Renal pelvis (tissue), 4 donors: ENCODE data around the gene ASB6. TPM values are rescaled to one million over a fixed set of nuclear protein-coding genes. Genes with fewer than 3 reads are reported as not detected.
"Not testable (repeated sequence)": the region's sequence is repeated elsewhere in the genome, so short reads cannot be mapped to it uniquely, and the experiment has no call there.

Experiments
- DNase-seq: peaks from one replicate; pipeline ENCODE4 v3.0.0-alpha.2; 2013
- polyA plus RNA-seq, 3 donors: library from polyadenylated mRNA; unstranded; fragments of 120-200 nt; gene quantifications; one replicate each; pipeline ENCODE4 v1.2.1, GENCODE V29; 2013; ENCODE audit not compliant: insufficient read length in 3 of 3

Gene ASB6
- polyA plus RNA-seq, 3 donors: 19.2 to 22.5 (median 20.3) TPM

DNA sequence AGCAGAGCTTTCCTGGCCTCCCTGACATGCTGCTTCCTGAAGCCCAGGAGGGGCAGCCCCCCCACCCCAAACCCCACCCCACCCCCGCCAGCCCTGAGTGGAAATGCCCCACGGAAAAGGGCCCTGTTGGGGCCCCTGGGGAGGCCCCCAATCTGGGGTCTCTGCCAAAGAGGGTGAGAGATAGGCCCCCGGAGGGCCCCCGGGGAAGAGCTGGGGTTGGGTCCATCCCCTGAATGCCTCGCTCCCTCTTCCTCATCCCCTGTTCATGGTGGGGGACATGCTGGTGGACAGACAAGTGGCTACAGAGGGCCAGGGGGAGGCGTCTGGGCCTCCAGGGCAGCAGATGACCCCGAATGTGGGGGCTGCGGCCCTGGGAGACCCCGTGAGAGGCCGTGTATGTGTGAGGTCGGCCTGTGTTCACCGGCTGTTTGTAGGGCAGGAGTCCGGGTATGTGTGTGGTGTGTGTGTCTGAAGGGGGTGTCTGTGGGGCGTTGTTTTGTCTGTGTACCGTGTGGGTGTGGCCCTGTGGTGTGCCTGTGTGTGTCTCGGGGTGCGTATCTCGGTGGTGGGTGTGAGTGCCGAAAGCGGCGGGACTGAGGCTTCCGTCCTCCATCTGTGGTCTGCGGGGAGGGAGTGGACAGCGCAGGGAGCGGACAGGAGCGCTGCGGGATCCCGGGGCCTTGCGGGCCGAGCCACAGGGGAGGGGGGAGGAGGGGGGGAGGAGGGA lies 32.3 kb downstream of the ASB6 start:
- DNase-seq: no peak

DNA sequence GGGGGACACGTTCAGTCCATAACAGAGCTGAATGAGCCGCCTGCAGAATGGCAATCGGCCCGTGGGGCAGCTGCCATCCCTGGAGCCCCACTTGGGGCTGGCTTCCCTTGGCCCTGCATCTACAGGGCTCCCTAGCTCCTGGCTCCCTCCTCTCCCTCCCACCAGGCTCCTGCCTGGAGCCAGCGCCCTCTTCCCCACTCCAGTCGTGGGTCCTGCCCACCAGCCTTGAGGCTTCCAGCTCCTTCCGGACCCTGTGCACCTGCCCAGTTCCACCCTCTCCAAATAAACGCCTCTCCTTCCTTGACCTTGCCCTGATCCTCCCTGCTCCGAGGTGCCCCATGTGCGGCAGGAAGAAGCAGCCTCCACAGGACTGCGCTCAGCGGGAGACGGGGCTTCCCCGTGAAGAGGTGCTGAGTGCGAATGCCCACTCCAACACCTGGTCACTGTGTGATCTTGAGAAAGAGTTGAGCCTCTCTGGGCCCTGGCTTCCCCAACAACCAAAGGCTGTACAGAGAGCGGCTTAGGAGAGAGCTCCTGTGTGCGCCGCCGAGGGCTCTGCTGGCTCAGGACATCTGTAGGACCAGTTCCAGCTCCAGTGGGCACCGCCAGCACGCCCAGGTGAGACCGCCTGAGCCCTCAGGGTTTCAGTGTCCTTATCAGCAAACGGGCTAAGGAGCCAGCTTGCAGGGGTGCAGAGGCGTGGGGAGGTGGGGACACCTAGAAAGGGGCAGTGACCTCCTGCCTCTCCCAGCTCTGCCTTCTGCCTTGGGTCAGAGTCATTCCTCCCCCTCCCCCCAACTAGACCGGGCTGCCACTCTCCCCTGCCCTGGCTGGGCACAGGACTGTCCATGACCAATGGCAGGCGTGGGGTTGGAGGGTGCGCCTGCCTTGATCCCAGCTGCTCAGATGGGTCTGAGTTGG lies 33.1 kb downstream of the ASB6 start:
- DNase-seq: no peak

DNA sequence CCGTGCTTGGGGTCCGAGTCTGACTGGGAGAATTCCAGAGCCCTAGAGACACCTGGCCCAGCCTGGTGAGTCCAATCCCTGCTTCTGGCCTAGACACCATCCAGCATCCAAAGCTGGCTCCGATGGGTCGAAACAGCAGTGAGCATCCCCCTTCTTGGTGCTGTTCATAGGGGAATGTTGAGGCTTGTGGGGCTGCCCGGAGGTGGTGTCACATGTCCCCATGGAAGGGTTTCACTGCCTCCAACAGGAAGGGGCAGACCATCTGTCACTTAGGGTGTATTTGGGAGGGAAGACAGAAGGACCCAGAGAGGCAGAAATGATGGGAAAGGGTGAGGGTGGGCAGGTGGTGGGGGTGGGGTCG lies 34.9 kb downstream of the ASB6 start:
- DNase-seq: no peak

DNA sequence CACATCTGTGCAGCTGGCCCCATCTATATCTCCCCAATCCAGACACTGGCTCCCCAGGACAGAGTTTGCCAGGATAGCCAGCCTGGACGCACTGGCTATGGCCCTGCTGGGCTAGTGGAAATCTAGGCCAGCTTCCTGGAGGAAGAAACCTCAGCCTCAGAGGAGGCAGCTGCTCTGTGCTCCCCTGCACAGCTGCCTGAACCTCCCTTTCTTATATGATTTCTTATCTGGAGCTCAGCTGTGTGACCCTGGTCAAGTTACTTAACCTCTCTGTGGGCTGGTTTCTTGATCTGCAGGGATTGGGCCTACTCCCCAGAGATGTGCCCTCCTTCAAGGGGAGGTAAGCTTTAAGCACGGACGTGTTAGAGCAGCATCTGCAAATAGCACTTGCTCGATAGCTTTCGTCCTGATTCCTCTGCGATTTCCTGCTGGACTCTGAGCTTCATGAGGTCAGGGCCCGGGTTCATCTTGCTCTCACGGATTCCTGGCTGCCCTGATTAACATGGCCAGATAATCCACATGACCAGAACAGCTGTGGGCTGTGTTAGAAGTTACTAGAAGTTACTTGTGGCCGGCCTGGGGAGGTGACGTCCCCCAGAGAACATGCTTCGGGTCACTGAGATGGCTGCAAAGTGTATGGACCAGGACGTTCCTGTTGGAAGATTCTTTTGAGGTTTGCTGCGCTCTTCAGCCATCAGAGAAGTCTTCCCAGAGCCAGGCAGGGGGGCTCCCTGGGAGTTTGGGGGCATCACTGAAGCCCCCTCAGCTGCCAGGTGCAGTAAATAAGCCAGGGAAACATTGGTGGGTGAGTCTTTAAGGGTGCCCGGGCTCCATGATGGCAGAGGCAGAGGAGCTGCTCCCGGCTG lies 35.6 kb downstream of the ASB6 start:
- DNase-seq: no peak

DNA sequence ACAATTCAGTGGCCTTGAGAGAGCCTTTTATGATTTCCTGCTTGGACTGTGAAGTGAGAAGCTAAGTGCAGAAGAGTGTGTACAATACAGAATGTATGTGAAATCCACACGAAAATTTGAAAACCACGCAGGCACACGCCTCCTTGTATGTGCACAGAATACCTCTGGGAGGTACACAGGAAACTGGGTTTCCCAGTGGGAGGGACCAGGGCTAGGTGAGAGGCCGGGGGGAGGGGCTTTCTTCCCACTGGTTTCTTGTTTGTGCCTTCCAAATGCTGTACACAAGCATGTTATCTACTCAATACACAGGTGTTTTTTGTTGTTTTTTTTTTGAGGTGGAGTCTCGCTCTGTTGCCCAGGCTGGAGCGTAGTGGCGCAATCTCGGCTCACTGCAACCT lies 37.2 kb downstream of the ASB6 start:
- DNase-seq: no peak

DNA sequence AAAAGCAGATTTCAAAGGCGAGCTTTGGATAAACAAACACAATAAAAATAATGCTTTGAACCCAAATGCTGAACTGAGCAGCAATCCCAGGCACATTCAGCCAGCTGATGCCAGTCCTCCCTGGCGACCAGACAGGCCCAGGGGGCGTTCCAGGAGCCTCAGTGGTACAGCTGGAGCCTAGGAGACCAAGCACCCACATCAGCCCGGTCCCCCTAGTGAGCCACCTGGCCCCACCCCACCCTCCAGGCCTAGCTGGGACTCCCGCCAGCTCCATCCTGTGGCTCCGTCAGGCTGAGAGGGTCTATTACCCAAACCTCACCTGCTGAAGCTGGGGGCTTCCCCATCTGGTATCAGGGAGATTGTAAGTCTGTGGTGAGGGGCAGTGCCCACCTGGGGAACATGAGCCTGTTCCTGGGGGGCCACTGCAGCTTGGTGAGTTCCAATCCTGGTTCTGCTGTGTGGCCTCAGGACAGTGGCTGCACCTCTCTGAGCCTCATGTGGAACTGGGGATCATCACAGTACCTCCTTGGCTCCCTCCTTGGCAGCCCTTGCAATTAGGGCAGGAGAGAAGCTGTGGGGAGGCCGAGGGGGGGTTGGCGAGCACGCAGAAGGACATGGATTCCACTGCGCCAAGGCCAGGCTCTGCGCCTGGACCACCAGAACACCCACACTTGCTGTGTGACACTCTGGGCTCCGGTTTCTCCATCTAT lies 37.7 kb downstream of the ASB6 start:
- DNase-seq: no peak

DNA sequence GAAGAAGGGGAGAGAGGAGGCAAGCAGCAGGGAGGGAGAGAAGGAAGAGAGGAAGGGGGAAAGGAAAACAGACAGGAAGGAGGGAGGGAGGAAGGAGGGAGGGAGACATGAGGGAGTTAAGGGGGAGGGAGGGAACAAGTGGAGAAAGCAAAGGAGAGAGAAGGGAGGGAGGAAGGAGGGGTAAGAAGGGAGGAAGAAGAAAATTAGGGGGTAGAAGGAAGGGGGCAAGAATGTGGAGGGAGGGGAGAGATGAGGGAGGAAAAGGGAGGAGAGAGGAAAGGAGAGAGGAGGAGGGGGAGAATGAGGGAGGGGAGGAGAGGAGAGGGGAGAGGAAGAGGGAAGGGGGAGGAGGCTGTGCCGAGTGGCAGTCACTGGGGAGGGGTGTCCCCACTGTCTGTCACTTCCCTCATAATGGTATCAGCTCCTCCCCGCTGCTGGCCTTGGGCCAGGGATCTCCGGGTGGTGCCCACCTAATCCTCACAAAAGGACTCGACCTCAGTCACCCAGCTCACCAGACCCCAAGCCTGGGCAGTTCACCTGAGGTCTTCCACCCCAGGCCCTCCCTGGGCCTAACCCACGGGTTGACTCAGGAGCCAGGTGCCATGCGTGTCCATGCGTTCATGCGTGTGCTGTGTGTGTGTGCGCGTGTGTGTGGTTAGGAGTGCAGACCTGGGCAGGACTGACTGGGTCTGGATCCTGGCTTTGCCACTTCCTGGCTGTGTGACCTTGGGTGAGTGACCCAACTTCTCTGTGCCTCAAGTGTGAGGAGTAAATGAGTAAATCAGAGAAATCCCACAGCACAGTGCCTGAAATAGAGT lies 39.1 kb downstream of the ASB6 start:
- no peak for DNase-seq

DNA sequence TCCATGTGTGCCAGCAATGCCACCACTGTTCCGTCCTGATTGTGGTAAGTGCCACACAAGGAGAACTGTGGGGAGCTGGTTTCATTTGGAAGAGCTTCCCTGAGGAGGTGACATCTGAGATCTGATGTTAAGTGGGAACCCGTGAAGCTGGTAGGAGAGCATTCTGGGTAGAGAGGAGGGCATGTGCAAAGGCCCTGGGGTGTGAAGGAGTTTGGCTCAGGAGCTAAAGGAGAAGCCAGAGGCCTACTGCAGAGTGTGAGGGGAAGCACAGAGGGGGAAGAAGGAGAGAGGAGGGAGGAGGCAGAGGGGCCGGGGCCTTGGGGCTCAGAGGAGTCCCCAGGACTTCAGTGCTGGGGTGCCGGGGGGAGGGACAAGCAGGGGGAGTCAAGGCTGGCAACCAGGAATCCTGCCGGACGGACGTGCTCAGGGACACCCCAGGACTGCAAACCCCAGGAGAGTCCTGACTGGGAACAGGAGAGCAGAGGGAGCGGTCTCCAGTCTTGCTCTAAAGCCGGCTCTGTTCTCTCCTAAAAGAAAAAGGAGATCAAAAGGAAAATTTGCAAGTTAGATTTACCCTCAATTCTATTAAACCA lies 40.8 kb downstream of the ASB6 start:
- no peak for DNase-seq

DNA sequence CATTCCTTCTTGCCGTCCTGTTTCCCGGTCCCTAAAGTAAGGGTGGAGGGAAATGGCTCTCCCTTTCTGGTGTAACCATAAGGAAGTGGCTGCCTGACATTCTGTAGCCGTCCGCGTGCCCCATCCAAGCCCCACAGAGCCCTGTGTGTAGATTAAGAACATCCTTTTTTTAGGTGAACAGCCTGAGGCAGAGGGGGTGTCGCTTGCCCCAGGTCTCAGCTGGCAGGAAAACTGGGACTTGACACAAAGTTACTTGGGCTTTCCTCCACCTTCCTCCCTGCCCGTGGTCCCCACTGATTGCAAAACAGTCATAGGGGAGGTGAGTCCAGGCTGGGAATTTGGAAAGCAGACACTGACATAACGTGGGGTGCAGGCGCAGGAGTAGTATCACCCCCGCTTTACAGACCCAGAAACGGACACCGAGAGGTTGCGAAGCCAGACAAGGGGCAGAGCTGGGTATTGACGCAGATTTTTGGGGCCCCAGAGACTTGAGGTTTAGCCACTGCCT lies 43.8 kb downstream of the ASB6 start:
- DNase-seq: no peak

DNA sequence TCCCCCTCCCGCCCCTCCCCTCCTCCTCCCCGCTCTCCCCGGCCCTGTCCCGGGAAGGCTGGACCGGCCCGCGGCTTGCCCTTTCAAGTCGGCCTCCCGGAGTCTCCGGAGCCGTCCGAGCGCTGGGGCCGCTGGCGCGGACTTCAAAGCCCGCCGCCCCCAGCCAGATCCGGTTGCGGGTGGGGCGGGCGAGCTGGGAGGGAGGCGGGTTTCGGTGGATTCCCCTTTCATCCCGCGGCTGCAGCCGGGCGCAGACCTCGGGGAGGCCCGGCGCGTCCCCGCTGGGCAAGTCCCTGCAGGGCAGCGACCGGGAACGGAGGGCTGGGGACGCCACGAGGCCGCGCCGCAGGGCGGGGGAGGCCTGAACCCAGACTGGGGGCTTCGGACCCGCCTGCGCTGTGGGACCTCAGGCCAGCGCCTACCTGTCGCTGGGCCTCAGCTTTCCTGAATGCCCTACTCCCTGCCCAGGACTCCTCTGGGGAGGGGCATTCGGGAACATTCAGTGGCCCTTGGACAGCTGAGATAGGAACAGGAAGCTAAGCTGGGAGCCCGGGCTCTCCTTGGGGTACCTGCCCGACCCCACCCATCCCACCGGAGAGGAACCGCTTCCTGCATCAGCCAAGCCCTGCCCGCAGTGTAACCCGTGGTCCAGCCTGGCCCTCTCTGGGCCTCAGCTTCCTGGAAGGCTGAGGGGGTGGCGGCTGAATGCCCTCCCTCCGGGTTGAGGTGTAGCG lies 44.4 kb downstream of the ASB6 start:
- peak; percentile 83 for DNase-seq

DNA sequence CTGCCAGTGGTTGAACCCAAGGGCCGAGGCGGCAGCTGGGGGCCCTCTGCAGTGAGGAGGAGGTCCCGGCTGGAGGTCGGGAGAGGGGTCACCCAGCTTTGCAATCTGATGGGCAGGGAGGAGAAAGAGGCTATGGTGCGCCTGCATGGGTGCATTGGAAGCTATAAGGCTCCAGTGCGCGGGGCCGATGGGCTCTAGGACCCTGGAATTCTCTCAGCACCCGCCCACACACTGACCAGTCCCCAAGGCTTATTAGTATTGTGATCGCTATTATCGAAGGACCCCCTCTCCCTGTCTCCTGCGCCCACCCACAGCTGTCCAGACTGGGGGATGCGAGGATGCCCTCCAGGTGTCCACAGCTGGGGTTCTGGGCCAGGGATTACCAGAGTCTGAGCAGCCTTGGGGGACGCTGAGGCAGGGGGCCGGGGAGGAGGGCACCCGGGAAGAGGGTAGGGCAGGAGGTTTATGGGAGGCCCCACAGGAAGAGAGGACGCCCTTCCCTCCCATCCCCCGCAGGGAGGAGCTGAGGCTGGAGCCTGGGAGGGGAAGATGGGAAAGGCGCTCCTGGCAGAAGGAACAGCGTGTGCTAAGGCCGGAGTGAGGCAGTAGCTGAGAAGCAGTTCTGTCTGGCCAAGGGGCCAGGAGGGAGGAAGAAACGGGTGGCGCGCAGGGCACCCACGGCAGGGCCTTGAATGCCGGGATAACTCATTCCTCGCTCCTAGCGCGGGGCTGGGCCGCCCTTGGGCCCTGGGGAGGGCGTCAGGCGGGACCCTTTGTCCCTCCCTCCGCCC lies 45.2 kb downstream of the ASB6 start:
- DNase-seq: peak; percentile 85

DNA sequence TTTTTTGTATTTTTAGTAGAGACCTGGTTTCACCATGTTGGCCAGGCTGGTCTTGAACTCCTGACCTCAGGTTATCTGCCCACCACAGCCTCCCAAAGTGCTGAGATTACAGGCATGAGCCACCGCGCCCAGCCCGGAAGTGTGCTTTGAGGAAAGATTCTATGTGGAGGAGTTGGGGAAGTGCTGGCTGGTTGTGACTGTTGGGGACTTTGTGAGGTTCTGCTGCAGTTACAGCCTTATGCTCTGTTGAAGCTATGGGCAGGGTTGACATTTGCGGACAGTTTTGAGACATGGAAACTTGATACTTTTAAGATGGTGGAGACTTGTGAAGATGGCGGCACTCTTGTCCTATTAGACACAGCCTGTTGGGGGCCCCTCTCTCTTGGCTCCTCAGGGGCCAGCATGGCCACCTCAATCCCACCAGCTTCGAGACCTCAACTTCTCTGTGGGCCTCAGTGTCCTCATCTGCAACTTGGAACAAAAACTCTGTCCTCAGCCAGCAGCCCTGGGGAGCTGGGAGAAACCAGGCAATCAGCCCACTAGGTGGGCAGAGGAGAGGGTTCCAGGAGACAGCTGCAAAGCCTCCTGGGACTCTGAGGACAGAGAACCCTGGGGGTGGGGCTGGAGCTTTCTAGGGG lies 45.9 kb downstream of the ASB6 start:
- DNase-seq: no peak

DNA sequence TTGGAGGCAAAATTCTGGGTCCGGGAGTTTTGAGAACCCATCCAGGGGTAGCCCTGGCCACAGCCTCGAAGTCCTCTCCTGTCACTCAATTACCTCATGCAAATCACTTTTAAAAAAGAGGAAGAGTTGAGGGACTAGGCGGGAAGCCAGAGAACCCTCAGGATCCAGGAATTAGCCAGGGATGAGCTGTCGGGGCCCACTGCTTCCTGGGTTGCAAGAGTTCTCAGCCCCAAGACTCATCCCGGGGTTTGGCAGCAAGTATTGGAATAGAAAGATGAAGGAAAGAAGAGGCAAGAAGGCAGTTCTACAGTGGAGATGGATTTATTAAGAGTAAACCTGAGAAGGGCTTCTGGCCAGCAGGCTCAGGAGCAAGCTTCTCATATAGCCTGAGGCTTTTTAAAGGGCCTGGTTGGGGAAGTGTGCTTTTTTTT lies 46.6 kb downstream of the ASB6 start:
- no peak for DNase-seq

DNA sequence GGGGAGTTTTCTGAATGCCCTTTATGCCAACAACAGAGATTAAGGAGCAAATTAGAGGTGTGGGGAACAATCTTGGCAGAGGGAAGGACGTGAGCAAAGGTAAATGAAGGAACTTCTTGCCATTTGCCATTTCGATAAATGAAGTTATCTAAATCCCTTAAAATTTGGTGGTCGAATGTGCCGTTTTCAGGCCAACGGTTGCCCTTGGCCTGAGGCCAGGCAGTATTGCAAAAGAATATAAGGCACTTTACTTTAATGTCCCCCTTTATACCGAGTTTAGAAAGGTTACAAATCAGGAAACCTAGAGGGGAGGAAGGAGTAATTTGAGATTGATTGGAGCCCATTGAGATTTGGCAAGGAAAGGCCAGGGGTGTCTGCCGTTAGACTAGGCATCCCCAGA lies 47.3 kb downstream of the ASB6 start:
- no peak for DNase-seq

DNA sequence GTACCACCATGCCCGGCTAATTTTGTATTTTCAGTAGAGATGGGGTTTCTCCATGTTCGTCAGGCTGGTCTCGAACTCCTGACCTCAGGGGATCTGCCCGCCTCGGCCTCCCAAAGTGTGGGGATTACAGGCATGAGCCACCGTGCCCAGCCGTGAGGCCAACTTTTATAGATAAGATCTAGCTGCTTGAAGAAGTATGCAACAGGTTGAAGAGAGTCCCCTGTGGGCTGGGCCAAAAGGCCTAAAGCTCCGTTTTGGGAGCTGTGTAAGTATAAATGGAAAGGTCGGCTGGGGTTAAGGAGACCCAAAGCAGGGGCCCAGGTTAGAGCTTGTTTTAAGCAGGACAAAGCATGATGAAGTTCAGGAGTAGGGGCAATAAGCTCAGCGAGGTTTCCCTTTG lies 49.2 kb downstream of the ASB6 start:
- DNase-seq: not testable (repeated sequence)

DNA sequence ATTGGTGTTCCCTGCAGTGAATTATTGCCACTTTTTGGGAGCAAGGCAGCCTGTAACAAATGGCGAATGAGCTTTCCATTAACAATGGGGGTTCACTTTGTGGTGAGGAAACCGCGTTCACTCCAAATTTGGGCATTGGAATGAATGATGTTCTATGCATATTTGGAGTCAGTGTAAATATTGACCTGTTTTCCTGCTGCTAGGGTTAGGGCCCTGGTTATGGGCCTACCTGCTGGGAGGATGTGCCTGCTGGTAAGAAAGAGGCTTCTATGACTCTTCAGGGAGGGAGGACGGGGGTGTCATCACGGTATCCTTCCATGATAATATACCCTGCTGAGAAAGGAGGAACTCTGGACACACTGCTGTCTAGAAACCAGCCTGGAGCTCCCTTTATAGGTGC lies 50.0 kb downstream of the ASB6 start:
- no peak for DNase-seq

DNA sequence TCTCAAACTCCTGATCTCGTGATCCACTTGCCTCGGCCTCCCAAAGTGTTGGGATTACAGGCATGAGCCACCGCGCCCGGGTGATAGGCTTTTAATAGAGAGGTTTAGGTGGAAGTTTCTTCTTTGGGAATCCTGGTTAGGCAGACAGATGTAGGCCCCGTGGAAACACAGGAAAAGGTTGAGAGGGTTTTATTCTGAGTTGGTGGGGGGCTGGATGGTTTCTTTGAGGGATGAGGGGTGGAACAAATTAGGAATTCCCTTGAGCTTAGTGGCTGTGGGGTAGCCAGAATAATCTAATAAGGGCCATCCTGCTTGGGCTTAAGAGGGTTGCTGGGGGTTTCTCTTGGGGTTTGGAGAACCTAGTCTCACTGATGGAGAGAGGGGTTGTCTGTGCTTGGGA lies 51.5 kb downstream of the ASB6 start:
- no peak for DNase-seq
